ENCODE data around the gene SHB. TPM values are rescaled to one million over a fixed set of nuclear protein-coding genes. Genes with fewer than 3 reads are reported as not detected.

The SHB gene
- total and polyA plus RNA-seq, 2 donors from 2014 or later = 16.4 to 39.8 TPM

GRCh38 chr9:37970301-37971107, 98.5 kb downstream of the SHB start:
- H3K27ac ChIP-seq (ENCODE audit: low read depth in 2 of 2, low read length in 2 of 2) = peak overlapping the region in 1 of 2 donors; percentile 69
- DNase-seq = peak in 1 of 5 donors; percentile 53
- intact Hi-C loops (cut with DNase I) = no loop called here

GRCh38 chr9:37969558-37970300, 99.3 kb downstream of the SHB start:
- Histone ChIP-seq H3K9me3 (ENCODE audit: control insufficient read depth in 2 of 3, insufficient read depth in 1 of 3, low read length in 3 of 3) (no peaks in the 10 kb centered on the region), H3K4me3 (ENCODE audit: low read length in 3 of 3) (no peak overlapping the region), H3K9ac (ENCODE audit: low read length in 3 of 3) (no peak overlapping the region), H3K27me3 (ENCODE audit: control insufficient read depth, insufficient read depth, low read length) (no peaks in the 10 kb centered on the region), H3K36me3 (ENCODE audit: control insufficient read depth in 2 of 3, insufficient read depth in 3 of 3, low read length in 3 of 3) (peaks cover 0 to 11% (median 0%) of the 10 kb centered on the region in 3 donors), H3K4me1 (ENCODE audit: control insufficient read depth in 2 of 3, insufficient read depth in 2 of 3, low read depth in 1 of 3, low read length in 3 of 3) (peaks cover 2 to 49% (median 48%) of the 10 kb centered on the region in 3 donors), H3K27ac (ENCODE audit: low read depth in 2 of 2, low read length in 2 of 2) (peak overlapping the region; percentile 69 to 74)
- no peak for TF ChIP-seq CTCF (IDR thresholded peaks at IDR 0.05; ENCODE audit: borderline replicate concordance, extremely low read depth, insufficient read depth)
- DNase-seq = peak in 1 of 5 donors; percentile 51
- intact Hi-C loops (cut with DNase I) = no loop called here
- no peak for FAIRE-seq

More at GRCh38 chr9:37970301-37971107, 98.5 kb downstream of the SHB start:
- no peak for TF ChIP-seq CTCF (IDR thresholded peaks at IDR 0.05; ENCODE audit: borderline replicate concordance, extremely low read depth, insufficient read depth)
- H3K9ac ChIP-seq (ENCODE audit: low read length in 3 of 3) = no peak overlapping the region
- FAIRE-seq = no peak
- peaks cover 2 to 41% (median 41%) of the 10 kb centered on the region in 3 donors for H3K4me1 ChIP-seq (ENCODE audit: control insufficient read depth in 2 of 3, insufficient read depth in 2 of 3, low read depth in 1 of 3, low read length in 3 of 3)
- no peaks in the 10 kb centered on the region for H3K27me3 ChIP-seq (ENCODE audit: control insufficient read depth, insufficient read depth, low read length)
- H3K36me3 ChIP-seq (ENCODE audit: control insufficient read depth in 2 of 3, insufficient read depth in 3 of 3, low read length in 3 of 3) = peaks cover 0 to 11% (median 0%) of the 10 kb centered on the region in 3 donors
- H3K4me3 ChIP-seq (ENCODE audit: low read length in 3 of 3) = no peak overlapping the region
- H3K9me3 ChIP-seq (ENCODE audit: control insufficient read depth in 2 of 3, insufficient read depth in 1 of 3, low read length in 3 of 3) = no peaks in the 10 kb centered on the region

GRCh38 chr9:37969130-37969529, 99.9 kb downstream of the SHB start:
- no peak overlapping the region for H3K9ac ChIP-seq (ENCODE audit: low read length in 3 of 3)
- DNase-seq (peak in 2 of 5 donors; percentile 38 to 61), FAIRE-seq (no peak)
- H3K36me3 ChIP-seq (ENCODE audit: control insufficient read depth in 2 of 3, insufficient read depth in 3 of 3, low read length in 3 of 3) = peaks cover 0 to 11% (median 0%) of the 10 kb centered on the region in 3 donors
- peaks cover 2 to 55% (median 53%) of the 10 kb centered on the region in 3 donors for H3K4me1 ChIP-seq (ENCODE audit: control insufficient read depth in 2 of 3, insufficient read depth in 2 of 3, low read depth in 1 of 3, low read length in 3 of 3)
- H3K9me3 ChIP-seq (ENCODE audit: control insufficient read depth in 2 of 3, insufficient read depth in 1 of 3, low read length in 3 of 3) = no peaks in the 10 kb centered on the region
- TF ChIP-seq CTCF (IDR thresholded peaks at IDR 0.05; ENCODE audit: borderline replicate concordance, extremely low read depth, insufficient read depth) = no peak
- intact Hi-C loops (cut with DNase I) = no loop called here
- H3K27ac ChIP-seq (ENCODE audit: low read depth in 2 of 2, low read length in 2 of 2) = peak overlapping the region; percentile 69 to 74
- H3K27me3 ChIP-seq (ENCODE audit: control insufficient read depth, insufficient read depth, low read length) = no peaks in the 10 kb centered on the region
- no peak overlapping the region for H3K4me3 ChIP-seq (ENCODE audit: low read length in 3 of 3)
